AG09319 (cell line): ENCODE results near the gene PCDHB3.
"Not testable (repeated sequence)": the region's sequence is repeated elsewhere in the genome, so short reads cannot be mapped to it uniquely, and the experiment has no call there.

Source experiments
- DNase-seq: peaks from one replicate; pipeline ENCODE4 v3.0.0-alpha.2; 2010; ENCODE audit warnings: low read depth; ENCODE audit errors: extremely low read depth
- CTCF ChIP-seq: IDR thresholded peaks from 2 replicates; pipeline ENCODE4 v1.5.1; 2011; ENCODE audit warnings: low read depth, mild to moderate bottlenecking, inconsistent platforms, low read length, moderate library complexity

PCDHB3 gene

DNA sequence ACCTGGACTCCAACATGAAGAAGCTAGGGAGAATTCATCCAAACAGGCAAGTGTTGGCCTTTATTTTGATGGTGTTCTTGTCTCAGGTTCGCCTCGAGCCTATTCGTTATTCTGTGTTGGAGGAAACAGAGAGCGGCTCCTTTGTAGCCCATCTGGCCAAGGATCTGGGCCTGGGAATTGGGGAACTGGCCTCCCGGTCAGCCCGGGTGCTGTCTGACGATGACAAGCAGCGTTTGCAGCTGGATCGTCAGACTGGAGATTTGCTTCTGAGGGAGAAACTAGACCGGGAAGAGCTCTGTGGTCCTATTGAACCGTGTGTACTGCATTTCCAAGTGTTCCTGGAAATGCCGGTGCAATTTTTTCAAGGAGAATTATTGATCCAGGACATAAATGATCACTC lies 21.7 kb downstream of the PCDHB3 start:
- no peak for TF ChIP-seq CTCF
- no peak for DNase-seq

DNA sequence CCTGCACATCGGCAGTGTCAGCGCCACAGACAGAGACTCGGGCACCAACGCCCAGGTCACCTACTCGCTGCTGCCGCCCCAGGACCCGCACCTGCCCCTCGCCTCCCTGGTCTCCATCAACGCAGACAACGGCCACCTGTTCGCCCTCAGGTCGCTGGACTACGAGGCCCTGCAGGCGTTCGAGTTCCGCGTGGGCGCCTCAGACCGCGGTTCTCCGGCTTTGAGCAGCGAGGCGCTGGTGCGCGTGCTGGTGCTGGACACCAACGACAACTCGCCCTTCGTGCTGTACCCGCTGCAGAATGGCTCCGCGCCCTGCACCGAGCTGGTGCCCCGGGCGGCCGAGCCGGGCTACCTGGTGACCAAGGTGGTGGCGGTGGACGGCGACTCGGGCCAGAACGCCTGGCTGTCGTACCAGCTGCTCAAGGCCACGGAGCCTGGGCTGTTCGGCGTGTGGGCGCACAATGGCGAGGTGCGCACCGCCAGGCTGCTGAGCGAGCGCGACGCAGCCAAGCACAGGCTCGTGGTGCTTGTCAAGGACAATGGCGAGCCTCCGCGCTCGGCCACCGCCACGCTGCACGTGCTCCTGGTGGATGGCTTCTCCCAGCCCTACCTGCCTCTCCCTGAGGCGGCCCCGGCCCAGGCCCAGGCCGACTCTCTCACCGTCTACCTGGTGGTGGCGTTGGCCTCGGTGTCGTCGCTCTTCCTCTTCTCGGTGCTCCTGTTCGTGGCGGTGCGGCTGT lies 23.3 kb downstream of the PCDHB3 start:
- not testable (repeated sequence) for DNase-seq

GRCh38 chr5:141127305-141127704 lies 27.0 kb downstream of the PCDHB3 start:
- no peak for DNase-seq
- no peak for TF ChIP-seq CTCF

DNA sequence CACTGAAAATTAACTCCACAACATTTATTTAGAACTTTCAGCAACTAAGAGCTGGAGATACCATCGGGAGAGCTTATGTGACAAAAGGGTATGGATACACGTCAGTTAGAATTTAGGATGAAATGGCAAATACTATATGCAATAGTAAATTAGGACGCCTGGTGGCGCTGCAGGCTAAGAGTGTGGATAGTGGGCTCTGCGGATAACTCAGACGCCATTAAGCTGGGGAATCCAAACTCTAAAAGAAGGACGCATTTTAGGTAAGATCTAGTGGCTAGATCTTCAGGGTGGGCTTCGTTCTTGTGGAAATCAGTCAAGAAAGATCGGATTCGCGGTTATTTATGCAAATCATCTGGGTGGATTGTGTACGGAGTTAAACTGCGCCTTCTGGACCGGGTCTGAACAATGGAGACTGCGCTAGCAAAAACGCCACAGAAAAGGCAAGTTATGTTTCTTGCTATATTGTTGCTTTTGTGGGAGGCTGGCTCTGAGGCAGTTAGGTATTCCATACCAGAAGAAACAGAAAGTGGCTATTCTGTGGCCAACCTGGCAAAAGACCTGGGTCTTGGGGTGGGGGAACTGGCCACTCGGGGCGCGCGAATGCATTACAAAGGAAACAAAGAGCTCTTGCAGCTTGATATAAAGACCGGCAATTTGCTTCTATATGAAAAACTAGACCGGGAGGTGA lies 34.9 kb downstream of the PCDHB3 start, which contains the start of gene PCDHB5:
Gene PCDHB5 (plus strand): TSS at position 177 of the 688 bp plus-strand sequence. CDS start 229 bp downstream, at position 406.
- no peak for DNase-seq
- peak; percentile 9 for TF ChIP-seq CTCF

DNA sequence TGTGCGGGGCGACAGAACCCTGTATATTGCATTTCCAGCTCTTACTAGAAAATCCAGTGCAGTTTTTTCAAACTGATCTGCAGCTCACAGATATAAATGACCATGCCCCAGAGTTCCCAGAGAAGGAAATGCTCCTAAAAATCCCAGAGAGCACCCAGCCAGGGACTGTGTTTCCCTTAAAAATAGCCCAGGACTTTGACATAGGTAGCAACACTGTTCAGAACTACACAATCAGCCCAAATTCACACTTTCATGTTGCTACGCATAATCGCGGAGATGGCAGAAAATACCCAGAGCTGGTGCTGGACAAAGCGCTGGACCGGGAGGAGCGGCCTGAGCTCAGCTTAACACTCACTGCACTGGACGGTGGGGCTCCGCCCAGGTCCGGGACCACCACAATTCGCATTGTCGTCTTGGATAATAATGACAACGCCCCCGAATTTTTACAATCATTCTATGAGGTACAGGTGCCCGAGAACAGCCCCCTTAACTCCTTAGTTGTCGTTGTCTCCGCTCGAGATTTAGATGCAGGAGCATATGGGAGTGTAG lies 35.5 kb downstream of the PCDHB3 start:
- no peak for DNase-seq

DNA sequence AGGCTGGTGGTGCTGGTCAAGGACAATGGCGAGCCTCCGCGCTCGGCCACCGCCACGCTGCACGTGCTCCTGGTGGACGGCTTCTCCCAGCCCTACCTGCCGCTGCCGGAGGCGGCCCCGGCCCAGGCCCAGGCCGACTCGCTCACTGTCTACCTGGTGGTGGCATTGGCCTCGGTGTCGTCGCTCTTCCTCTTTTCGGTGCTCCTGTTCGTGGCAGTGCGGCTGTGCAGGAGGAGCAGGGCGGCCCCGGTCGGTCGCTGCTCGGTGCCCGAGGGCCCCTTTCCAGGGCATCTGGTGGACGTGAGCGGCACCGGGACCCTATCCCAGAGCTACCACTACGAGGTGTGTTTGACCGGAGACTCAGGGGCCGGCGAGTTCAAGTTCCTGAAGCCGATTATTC lies 37.1 kb downstream of the PCDHB3 start:
- not testable (repeated sequence) for DNase-seq

More for the DNA sequence above, 35.5 kb downstream of the PCDHB3 start:
- TF ChIP-seq CTCF: no peak

GRCh38 chr5:141149812-141150211 lies 49.5 kb downstream of the PCDHB3 start, which contains the start of gene PCDHB6:
PCDHB6 (plus strand) TSS chr5:141150057; CDS start chr5:141150258, 201 bp downstream.
- no peak for DNase-seq
- no peak for TF ChIP-seq CTCF

DNA sequence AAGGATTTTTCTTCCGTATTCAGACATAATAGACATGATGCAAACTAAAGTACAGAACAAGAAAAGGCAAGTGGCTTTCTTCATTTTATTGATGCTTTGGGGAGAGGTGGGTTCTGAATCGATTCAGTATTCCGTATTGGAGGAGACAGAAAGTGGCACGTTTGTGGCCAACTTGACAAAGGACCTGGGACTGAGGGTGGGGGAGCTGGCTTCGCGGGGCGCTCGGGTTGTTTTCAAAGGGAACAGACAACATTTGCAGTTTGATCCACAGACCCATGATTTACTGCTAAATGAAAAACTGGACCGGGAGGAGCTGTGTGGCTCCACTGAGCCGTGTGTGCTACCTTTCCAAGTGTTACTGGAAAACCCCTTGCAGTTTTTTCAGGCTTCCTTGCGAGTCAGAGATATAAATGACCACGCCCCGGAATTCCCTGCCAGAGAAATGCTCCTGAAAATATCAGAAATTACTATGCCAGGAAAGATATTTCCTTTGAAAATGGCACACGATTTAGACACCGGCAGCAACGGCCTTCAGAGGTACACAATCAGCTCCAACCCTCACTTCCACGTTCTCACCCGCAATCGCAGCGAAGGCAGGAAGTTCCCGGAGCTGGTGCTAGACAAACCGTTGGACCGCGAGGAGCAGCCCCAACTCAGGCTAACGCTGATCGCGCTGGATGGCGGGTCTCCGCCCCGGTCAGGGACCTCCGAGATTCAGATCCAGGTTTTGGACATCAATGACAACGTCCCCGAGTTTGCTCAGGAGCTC lies 50.1 kb downstream of the PCDHB3 start:
- no peak for DNase-seq
- no peak for TF ChIP-seq CTCF
